T-cell (primary cell): Measurements from ENCODE around the gene STXBP5L. TPM values are rescaled to one million over a fixed set of nuclear protein-coding genes. Genes with fewer than 3 reads are reported as not detected.

Experiments used
- ATAC-seq, 4 experiments: fragments of 200-7000 bp in 3 of 4; fragments of 150-1000 bp in 1 of 4; cut with Tn5 transposase; replicated peaks in 1 of 4; 1 replicate in 3 of 4; 2 replicates in 1 of 4; pipeline ENCODE4 v1.10.0; 2021; ENCODE audit warnings: moderate library complexity in 3 of 4, mild to moderate bottlenecking in 2 of 4, moderate number of reproducible peaks in 1 of 4
- CTCF ChIA-PET, 2 donors: fragments of 300-600 bp; sonication (Branson Sonifier 250); formaldehyde crosslinking; loops; one replicate each; lab custom pipeline; 2022; ENCODE audit warnings: antibody characterized with exemption in 2 of 2; lab: Charles Lee
- POLR2A ChIA-PET, 2 donors: fragments of 300-600 bp; sonication (Branson Sonifier 250); formaldehyde crosslinking; loops; one replicate each; lab custom pipeline; 2022; ENCODE audit warnings: antibody characterized with exemption in 2 of 2; lab: Charles Lee
- DNase-seq, 35 experiments: peaks; one replicate each; pipeline versions ENCODE4 v3.0.0 to v3.0.0-alpha.2; 2013 to 2023
- H3K27ac ChIP-seq: one replicate; pipeline ENCODE4 v1.5.1; 2013; ENCODE audit warnings: low read length
- H3K27me3 ChIP-seq, 2 experiments: replicated peaks in 1 of 2; 1 replicate in 1 of 2; 2 replicates in 1 of 2; pipeline versions ENCODE4 v1.6.1 to v1.7.0; 2013; ENCODE audit warnings: low read length in 1 of 2, mixed read lengths in 1 of 2; ENCODE audit not compliant: control insufficient read depth in 2 of 2, insufficient read depth in 2 of 2; ENCODE audit errors: extremely low read depth in 1 of 2
- H3K36me3 ChIP-seq, 2 donors: 1 replicate in 1 of 2; 2 replicates in 1 of 2; pipeline versions ENCODE4 v1.6.1 to v1.7.0; 2013; ENCODE audit warnings: low read length in 1 of 2; ENCODE audit not compliant: control insufficient read depth in 2 of 2, insufficient read depth in 1 of 2; ENCODE audit errors: extremely low read depth in 1 of 2
- H3K4me1 ChIP-seq, 2 experiments: 1 replicate in 1 of 2; 2 replicates in 1 of 2; pipeline versions ENCODE4 v1.6.1 to v1.7.0; 2013; ENCODE audit warnings: low read length in 2 of 2, mixed read lengths in 1 of 2; ENCODE audit not compliant: insufficient read depth in 2 of 2, control insufficient read depth in 1 of 2; ENCODE audit errors: extremely low read depth in 1 of 2
- H3K4me3 ChIP-seq, 2 donors: 1 replicate in 1 of 2; 2 replicates in 1 of 2; pipeline versions ENCODE4 v1.5.1 to v1.7.0; 2013; ENCODE audit warnings: mild to moderate bottlenecking in 2 of 2, low read length in 1 of 2, moderate library complexity in 1 of 2; ENCODE audit not compliant: control insufficient read depth in 1 of 2; ENCODE audit errors: extremely low read depth in 1 of 2
- H3K9me3 ChIP-seq: 2 replicates; pipeline ENCODE4 v1.7.0; 2013
- H3K27ac Mint-ChIP-seq, 2 donors: one replicate each; pipeline ENCODE4 v1.8.0; 2020 to 2021; ENCODE audit warnings: mild to moderate bottlenecking in 2 of 2, mixed read lengths in 2 of 2
- H3K27me3 Mint-ChIP-seq, 2 donors: one replicate each; pipeline ENCODE4 v1.8.0; 2021 to 2022; ENCODE audit warnings: mixed read lengths in 2 of 2
- H3K36me3 Mint-ChIP-seq: one replicate; pipeline ENCODE4 v1.8.0; 2021; ENCODE audit warnings: mixed read lengths
- H3K4me1 Mint-ChIP-seq, 3 donors: one replicate each; pipeline ENCODE4 v1.8.0; 2020 to 2022; ENCODE audit warnings: mixed read lengths in 3 of 3, mild to moderate bottlenecking in 1 of 3
- H3K4me3 Mint-ChIP-seq, 3 donors: one replicate each; pipeline ENCODE4 v1.8.0; 2020 to 2022; ENCODE audit warnings: mild to moderate bottlenecking in 3 of 3, mixed read lengths in 3 of 3, moderate library complexity in 3 of 3
- H3K9me3 Mint-ChIP-seq, 3 donors: one replicate each; pipeline ENCODE4 v1.8.0; 2020 to 2022; ENCODE audit warnings: mixed read lengths in 3 of 3
- WGBS: methylation state at CpG from one replicate; pipeline ENCODE4 v1.1.5; 2013; ENCODE audit warnings: missing lambda C conversion rate; ENCODE audit not compliant: insufficient coverage; 5-methylcytosine and 5-hydroxymethylcytosine counted together
- total RNA-seq, 35 experiments: library from RNA in 6 of 35; stranded (reverse) in 6 of 35; fragments of 120-200 nt in 1 of 35; gene quantifications; one replicate each; pipeline versions ENCODE4 v1.2.1 to v1.2.4 and lab custom pipeline; 2013 to 2026

STXBP5L gene
- total RNA-seq, 5 donors from 2014 or later (not counting 1 experiment from before 2014, with no cell fraction given): not detected

DNA sequence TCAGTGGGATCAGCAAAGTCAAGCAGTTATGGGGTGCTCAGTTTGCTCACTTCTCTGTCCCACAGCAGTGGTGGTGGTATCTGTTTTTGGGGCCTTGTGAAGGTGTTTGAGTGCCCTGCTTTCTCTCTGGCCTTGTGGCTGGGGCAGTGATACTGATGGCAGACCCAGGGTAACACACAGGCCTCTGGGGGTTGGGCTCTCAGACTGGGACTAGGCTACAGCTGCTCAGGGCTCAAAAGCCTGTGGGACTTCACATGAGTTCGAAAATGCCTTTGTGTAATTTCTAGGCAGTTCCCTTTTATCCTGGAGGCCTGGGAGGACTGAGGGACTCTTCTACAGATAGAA, 75.3 kb downstream of the STXBP5L start:
- H3K4me1 Mint-ChIP-seq: no peaks in the 10 kb centered on the region

GRCh38 chr3:120983841-120984240, 75.8 kb downstream of the STXBP5L start:
- no peak for ATAC-seq
- WGBS: no CpG with 5 or more reads among the region's 2 CpGs

More for the DNA sequence above, 75.3 kb downstream of the STXBP5L start:
- Histone ChIP-seq H3K27me3 (no peaks in the 10 kb centered on the region), H3K36me3 (no peaks in the 10 kb centered on the region), H3K4me3 (no peak overlapping the region), H3K4me1 (no peaks in the 10 kb centered on the region), H3K9me3 (no peaks in the 10 kb centered on the region), H3K27ac (no peak overlapping the region)
- no peak for DNase-seq
- CTCF ChIA-PET: no interaction called here
- no peak overlapping the region for H3K27ac Mint-ChIP-seq
- no peak for ATAC-seq
- WGBS: no CpG with 5 or more reads among the region's 1 CpG
- peaks cover 9 to 30% (median 17%) of the 10 kb centered on the region in 3 donors for H3K9me3 Mint-ChIP-seq
- no peak overlapping the region for H3K4me3 Mint-ChIP-seq
- POLR2A ChIA-PET: no interaction called here
- peaks cover 0 to 1% of the 10 kb centered on the region in 2 donors for H3K27me3 Mint-ChIP-seq
- no peaks in the 10 kb centered on the region for H3K36me3 Mint-ChIP-seq

DNA sequence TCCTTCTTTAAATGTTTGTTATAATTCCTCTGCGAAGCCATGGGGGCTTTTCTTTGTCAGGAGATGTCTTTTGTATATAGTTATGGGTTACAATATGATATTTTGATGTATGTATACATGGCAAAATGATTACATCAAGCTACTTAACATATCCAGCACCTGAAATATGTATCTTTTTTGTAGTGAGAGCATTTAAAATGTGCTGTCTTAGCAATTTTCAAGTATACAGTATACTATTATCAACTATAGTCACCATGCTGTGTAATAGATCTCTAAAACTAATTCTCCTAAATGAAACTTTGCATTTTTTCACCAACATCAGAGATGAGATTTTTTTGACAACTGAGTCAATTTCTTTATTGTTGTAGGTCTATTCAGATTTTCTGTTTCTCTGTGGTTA, 77.2 kb downstream of the STXBP5L start:
- H3K27me3 Mint-ChIP-seq: peaks cover 0 to 1% of the 10 kb centered on the region in 2 donors
- no peak overlapping the region for H3K4me3 Mint-ChIP-seq
- no peaks in the 10 kb centered on the region for H3K36me3 Mint-ChIP-seq
- no CpG with 5 or more reads among the region's 1 CpG for WGBS
- no peaks in the 10 kb centered on the region for H3K9me3 ChIP-seq
- peaks cover 3 to 36% (median 17%) of the 10 kb centered on the region in 3 donors for H3K9me3 Mint-ChIP-seq
- no peaks in the 10 kb centered on the region for H3K4me1 ChIP-seq
- H3K36me3 ChIP-seq: no peaks in the 10 kb centered on the region
- DNase-seq (no peak), ATAC-seq (no peak)
- ChIA-PET CTCF (no interaction called here), POLR2A (no interaction called here)
- H3K27ac Mint-ChIP-seq: no peak overlapping the region
- H3K27me3 ChIP-seq: no peaks in the 10 kb centered on the region
- H3K27ac ChIP-seq: no peak overlapping the region
- no peak overlapping the region for H3K4me3 ChIP-seq
- no peaks in the 10 kb centered on the region for H3K4me1 Mint-ChIP-seq

More at GRCh38 chr3:120983841-120984240, 75.8 kb downstream of the STXBP5L start:
- no peaks in the 10 kb centered on the region for H3K27me3 ChIP-seq
- no peak for DNase-seq
- Mint-ChIP-seq H3K4me1 (no peaks in the 10 kb centered on the region), H3K27me3 (peaks cover 0 to 1% of the 10 kb centered on the region in 2 donors), H3K27ac (no peak overlapping the region), H3K4me3 (no peak overlapping the region), H3K9me3 (peaks cover 9 to 32% (median 19%) of the 10 kb centered on the region in 3 donors), H3K36me3 (no peaks in the 10 kb centered on the region)
- no peak overlapping the region for H3K27ac ChIP-seq
- ChIA-PET CTCF (no interaction called here), POLR2A (no interaction called here)
- H3K4me3 ChIP-seq: no peak overlapping the region
- no peaks in the 10 kb centered on the region for H3K4me1 ChIP-seq
- H3K36me3 ChIP-seq: no peaks in the 10 kb centered on the region
- H3K9me3 ChIP-seq: no peaks in the 10 kb centered on the region

- ChIA-PET POLR2A (no interaction called here), CTCF (no interaction called here)
- Mint-ChIP-seq H3K4me3 (no peak overlapping the region), H3K27me3 (peaks cover 0 to 1% of the 10 kb centered on the region in 2 donors), H3K36me3 (no peaks in the 10 kb centered on the region), H3K9me3 (peaks cover 0 to 27% (median 13%) of the 10 kb centered on the region in 3 donors), H3K4me1 (no peaks in the 10 kb centered on the region), H3K27ac (no peak overlapping the region)
- Histone ChIP-seq H3K4me1 (no peaks in the 10 kb centered on the region), H3K36me3 (no peaks in the 10 kb centered on the region), H3K9me3 (no peaks in the 10 kb centered on the region), H3K27ac (no peak overlapping the region), H3K27me3 (no peaks in the 10 kb centered on the region), H3K4me3 (no peak overlapping the region)
- DNase-seq: no peak
- ATAC-seq: no peak
- no CpG with 5 or more reads among the region's 4 CpGs for WGBS
Observed at GRCh38 chr3:120988994-120989393, 81.0 kb downstream of the STXBP5L start.

- CTCF ChIA-PET: no interaction called here
- DNase-seq (no peak), ATAC-seq (no peak)
- Histone ChIP-seq H3K27ac (no peak overlapping the region), H3K4me1 (no peaks in the 10 kb centered on the region), H3K4me3 (no peak overlapping the region), H3K9me3 (no peaks in the 10 kb centered on the region), H3K27me3 (no peaks in the 10 kb centered on the region), H3K36me3 (no peaks in the 10 kb centered on the region)
- H3K36me3 Mint-ChIP-seq: no peaks in the 10 kb centered on the region
- no peak overlapping the region for H3K4me3 Mint-ChIP-seq
- H3K9me3 Mint-ChIP-seq: peaks cover 6 to 20% (median 20%) of the 10 kb centered on the region in 3 donors
- POLR2A ChIA-PET: no interaction called here
- no peaks in the 10 kb centered on the region for H3K27me3 Mint-ChIP-seq
- no peak overlapping the region for H3K27ac Mint-ChIP-seq
- WGBS: 82% methylated on average over 5 of the region's 8 CpGs
- no peaks in the 10 kb centered on the region for H3K4me1 Mint-ChIP-seq
Observed at GRCh38 chr3:121018917-121019321, 110.9 kb downstream of the STXBP5L start.

- H3K4me1 Mint-ChIP-seq: no peaks in the 10 kb centered on the region
- no peaks in the 10 kb centered on the region for H3K4me1 ChIP-seq
- ATAC-seq: no peak
- ChIA-PET POLR2A (no interaction called here), CTCF (no interaction called here)
- no peaks in the 10 kb centered on the region for H3K9me3 ChIP-seq
- no peaks in the 10 kb centered on the region for H3K27me3 Mint-ChIP-seq
- H3K27ac Mint-ChIP-seq: no peak overlapping the region
- DNase-seq: no peak
- H3K4me3 ChIP-seq: no peak overlapping the region
- 55% methylated on average over 2 of the region's 6 CpGs for WGBS
- no peak overlapping the region for H3K27ac ChIP-seq
- H3K36me3 Mint-ChIP-seq: no peaks in the 10 kb centered on the region
- peaks cover 6 to 11% (median 7%) of the 10 kb centered on the region in 3 donors for H3K9me3 Mint-ChIP-seq
- H3K27me3 ChIP-seq: no peaks in the 10 kb centered on the region
- no peak overlapping the region for H3K4me3 Mint-ChIP-seq
- H3K36me3 ChIP-seq: no peaks in the 10 kb centered on the region
Observed at GRCh38 chr3:121063628-121064027, 155.6 kb downstream of the STXBP5L start.

DNA sequence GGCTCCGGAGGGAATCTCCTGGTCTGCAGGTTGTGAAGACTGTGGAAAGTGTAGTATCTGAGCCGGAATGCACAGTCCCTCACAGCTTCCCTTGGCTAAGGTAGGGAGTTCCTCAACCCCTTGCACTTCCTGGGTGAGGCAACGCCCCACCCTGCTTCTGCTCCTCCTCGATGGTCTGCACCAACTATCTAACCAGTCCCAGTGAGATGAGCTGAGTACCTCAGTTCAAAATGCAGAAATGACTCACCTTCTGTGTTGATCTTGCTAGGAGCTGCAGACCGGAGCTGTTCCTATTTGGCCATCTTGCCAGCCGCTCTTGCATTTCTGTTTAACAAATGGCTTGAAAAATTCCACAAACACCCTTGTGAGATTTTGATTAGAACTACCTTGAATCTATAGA, 156.1 kb downstream of the STXBP5L start:
- Histone ChIP-seq H3K9me3 (no peaks in the 10 kb centered on the region), H3K36me3 (no peaks in the 10 kb centered on the region), H3K27ac (no peak overlapping the region), H3K4me1 (no peaks in the 10 kb centered on the region), H3K27me3 (no peaks in the 10 kb centered on the region), H3K4me3 (no peak overlapping the region)
- DNase-seq: no peak
- no peak overlapping the region for H3K27ac Mint-ChIP-seq
- 59% methylated on average over 3 of the region's 6 CpGs for WGBS
- H3K9me3 Mint-ChIP-seq: peaks cover 6 to 11% (median 7%) of the 10 kb centered on the region in 3 donors
- H3K4me1 Mint-ChIP-seq: no peaks in the 10 kb centered on the region
- no peak overlapping the region for H3K4me3 Mint-ChIP-seq
- CTCF ChIA-PET: no interaction called here
- no peaks in the 10 kb centered on the region for H3K27me3 Mint-ChIP-seq
- no peaks in the 10 kb centered on the region for H3K36me3 Mint-ChIP-seq
- no peak for ATAC-seq
- POLR2A ChIA-PET: no interaction called here
